ENCODE data around the gene ZBTB5. TPM values are rescaled to one million over a fixed set of nuclear protein-coding genes. Genes with fewer than 3 reads are reported as not detected.
"Not testable (repeated sequence)": the region's sequence is repeated elsewhere in the genome, so short reads cannot be mapped to it uniquely, and the experiment has no call there.

Gene ZBTB5
- total RNA-seq, 1 experiment from 2014 or later: 30.6 TPM

- in situ Hi-C loops (cut with HindIII; ENCODE audit: low pct_unique_long_range_greater_than_20kb, low sequenced_read_pairs): no loop called here
- DNase-seq (ENCODE audit: low read depth, low spot score): no peak
- Histone ChIP-seq H3K36me3 (ENCODE audit: control insufficient read depth, insufficient read depth, low read length) (no peaks in the 10 kb centered on the region), H3K27me3 (ENCODE audit: control insufficient read depth, insufficient read depth, low read length) (no peaks in the 10 kb centered on the region; the same call in 1 of the 2 replicates), H3K4me3 (ENCODE audit: low read depth in 2 of 2, low read length in 2 of 2) (no peak overlapping the region), H3K4me1 (ENCODE audit: control insufficient read depth, insufficient read depth, low read length) (peaks cover 3% of the 10 kb centered on the region; the same call in 1 of the 2 replicates), H3K27ac (ENCODE audit: low read length) (no peak overlapping the region), H3K9me3 (ENCODE audit: control insufficient read depth, insufficient read depth, low read depth, low read length) (no peaks in the 10 kb centered on the region)
- BruUV-seq (replicated peaks): no TSS peak
- TF ChIP-seq CTCF (IDR thresholded peaks at IDR 0.05): no peak
- no peak for TF ChIP-seq TCF7L2 (IDR thresholded peaks at IDR 0.05; ENCODE audit: low read depth, low read length)
- no peak for TF ChIP-seq POLR2AphosphoS5 (IDR thresholded peaks at IDR 0.05; ENCODE audit: low read depth, low read length)
- TF ChIP-seq REST (IDR thresholded peaks at IDR 0.05; ENCODE audit: insufficient read depth in 1 of 2, low read depth in 2 of 2, low read length in 1 of 2): no peak
- TF ChIP-seq SIN3A (IDR thresholded peaks at IDR 0.05; ENCODE audit: borderline replicate concordance, insufficient read depth, low read depth, low read length): no peak
- POLR2A ChIA-PET: no interaction called here
- ATAC-seq: no peak
- CTCF ChIA-PET: no interaction called here
- intact Hi-C loops (cut with micrococcal nuclease; ENCODE audit: unreplicated experiment): loop anchor here (10.0 kb wide), 1 partner anchor 524 kb away; no protein-coding TSS in a partner anchor
Measured at GRCh38 chr9:37398464-37399025, 66.7 kb downstream of the ZBTB5 start.

GRCh38 chr9:37397948-37398347, 67.3 kb downstream of the ZBTB5 start:
- intact Hi-C loops (cut with micrococcal nuclease; ENCODE audit: unreplicated experiment): loop anchor here (10.0 kb wide), 1 partner anchor 523 kb away; no protein-coding TSS in a partner anchor
- ATAC-seq; CTCF ChIA-PET; H3K4me1 ChIP-seq (ENCODE audit: control insufficient read depth, insufficient read depth, low read length); BruUV-seq (replicated peaks); H3K27ac ChIP-seq (ENCODE audit: low read length); POLR2A ChIA-PET; H3K27me3 ChIP-seq (ENCODE audit: control insufficient read depth, insufficient read depth, low read length); DNase-seq (ENCODE audit: low read depth, low spot score); H3K9me3 ChIP-seq (ENCODE audit: control insufficient read depth, insufficient read depth, low read depth, low read length); H3K4me3 ChIP-seq (ENCODE audit: low read depth in 2 of 2, low read length in 2 of 2); in situ Hi-C loops (cut with HindIII; ENCODE audit: low pct_unique_long_range_greater_than_20kb, low sequenced_read_pairs); H3K36me3 ChIP-seq (ENCODE audit: control insufficient read depth, insufficient read depth, low read length): not testable (repeated sequence)

GRCh38 chr9:37395663-37396062, 69.6 kb downstream of the ZBTB5 start:
- 0 out of 2 replicates have a peak, but pooled peaks have one; percentile 17 for ATAC-seq
- TF ChIP-seq POLR2AphosphoS5 (IDR thresholded peaks at IDR 0.05; ENCODE audit: low read depth, low read length) (no peak), CTCF (IDR thresholded peaks at IDR 0.05) (no peak), REST (IDR thresholded peaks at IDR 0.05; ENCODE audit: insufficient read depth in 1 of 2, low read depth in 2 of 2, low read length in 1 of 2) (no peak), SIN3A (IDR thresholded peaks at IDR 0.05; ENCODE audit: borderline replicate concordance, insufficient read depth, low read depth, low read length) (no peak), TCF7L2 (IDR thresholded peaks at IDR 0.05; ENCODE audit: low read depth, low read length) (no peak)
- ChIA-PET CTCF (interaction anchor here (0.7 kb wide), 1 partner anchor 529 kb away, joined by 12 read pairs; no protein-coding TSS in a partner anchor), POLR2A (no interaction called here)
- intact Hi-C loops (cut with micrococcal nuclease; ENCODE audit: unreplicated experiment) (loop anchor here (10.0 kb wide), 1 partner anchor 521 kb away; no protein-coding TSS in a partner anchor), in situ Hi-C loops (cut with HindIII; ENCODE audit: low pct_unique_long_range_greater_than_20kb, low sequenced_read_pairs) (no loop called here)
- H3K36me3 ChIP-seq (ENCODE audit: control insufficient read depth, insufficient read depth, low read length): no peaks in the 10 kb centered on the region
- H3K4me3 ChIP-seq (ENCODE audit: low read depth in 2 of 2, low read length in 2 of 2): no peak overlapping the region
- H3K4me1 ChIP-seq (ENCODE audit: control insufficient read depth, insufficient read depth, low read length): peaks cover 3% of the 10 kb centered on the region; the same call in 1 of the 2 replicates
- H3K27me3 ChIP-seq (ENCODE audit: control insufficient read depth, insufficient read depth, low read length): no peaks in the 10 kb centered on the region; the same call in 1 of the 2 replicates
- DNase-seq (ENCODE audit: low read depth, low spot score): no peak
- H3K27ac ChIP-seq (ENCODE audit: low read length): no peak overlapping the region
- BruUV-seq (replicated peaks): no TSS peak
- H3K9me3 ChIP-seq (ENCODE audit: control insufficient read depth, insufficient read depth, low read depth, low read length): no peaks in the 10 kb centered on the region
